Astrocyte (in vitro differentiated cells and primary cell): ENCODE results near the gene PCLAF. TPM values are rescaled to one million over a fixed set of nuclear protein-coding genes. Genes with fewer than 3 reads are reported as not detected.

ENCODE experiments used
- DNase-seq: peaks from one replicate; pipeline ENCODE4 v3.0.0-alpha.2; 2010; ENCODE audit warnings: low read depth
- FAIRE-seq: peaks from 2 replicates; lab custom pipeline; 2011; peaks lifted over from hg19 to GRCh38; lab: Jason Lieb, UNC
- H2AFZ ChIP-seq: 2 replicates; pipeline ENCODE4 v1.6.0; 2012; ENCODE audit warnings: low read depth, low read length, inconsistent platforms
- H3K27ac ChIP-seq: 2 replicates; pipeline ENCODE4 v1.5.1; 2011; ENCODE audit warnings: low read depth, low read length, inconsistent platforms
- H3K27me3 ChIP-seq: 2 replicates; pipeline ENCODE4 v1.6.0; 2011; ENCODE audit warnings: low read length, inconsistent platforms; ENCODE audit not compliant: insufficient read depth
- H3K36me3 ChIP-seq: 2 replicates; pipeline ENCODE4 v1.5.1; 2011; ENCODE audit warnings: low read length, inconsistent platforms; ENCODE audit not compliant: insufficient read depth
- H3K4me1 ChIP-seq: 2 replicates; pipeline ENCODE4 v1.5.1; 2011; ENCODE audit warnings: low read length, inconsistent platforms; ENCODE audit not compliant: insufficient read depth
- H3K4me2 ChIP-seq: 2 replicates; pipeline ENCODE4 v1.6.0; 2012; ENCODE audit warnings: low read length, inconsistent platforms
- H3K4me3 ChIP-seq: 2 replicates; pipeline ENCODE4 v1.5.1; 2011; ENCODE audit warnings: low read depth, mild to moderate bottlenecking, low read length, inconsistent platforms; ENCODE audit not compliant: insufficient read depth
- H3K79me2 ChIP-seq: 2 replicates; pipeline ENCODE4 v1.6.0; 2012; ENCODE audit warnings: mild to moderate bottlenecking, low read length, inconsistent platforms; ENCODE audit not compliant: insufficient read depth
- H3K9ac ChIP-seq: 2 replicates; pipeline ENCODE4 v1.6.0; 2012; ENCODE audit warnings: mild to moderate bottlenecking, low read length, inconsistent platforms
- H3K9me3 ChIP-seq: 2 replicates; pipeline ENCODE4 v1.5.1; 2012; ENCODE audit warnings: low read depth, mild to moderate bottlenecking, low read length, inconsistent platforms; ENCODE audit not compliant: insufficient read depth
- H4K20me1 ChIP-seq: 2 replicates; pipeline ENCODE4 v1.6.0; 2012; ENCODE audit warnings: low read length, inconsistent platforms; ENCODE audit not compliant: insufficient read depth
- H3K27ac Mint-ChIP-seq: one replicate; pipeline ENCODE4 v1.8.0; 2021; ENCODE audit warnings: mild to moderate bottlenecking, mixed read lengths; ENCODE audit not compliant: unreplicated experiment
- H3K27me3 Mint-ChIP-seq: one replicate; pipeline ENCODE4 v1.8.0; 2021; ENCODE audit warnings: low read depth, mixed read lengths; ENCODE audit not compliant: unreplicated experiment
- H3K36me3 Mint-ChIP-seq: one replicate; pipeline ENCODE4 v1.8.0; 2021; ENCODE audit warnings: low read depth, mixed read lengths; ENCODE audit not compliant: unreplicated experiment
- H3K4me1 Mint-ChIP-seq: one replicate; pipeline ENCODE4 v1.8.0; 2021; ENCODE audit warnings: low read depth, mixed read lengths; ENCODE audit not compliant: unreplicated experiment
- H3K4me3 Mint-ChIP-seq: one replicate; pipeline ENCODE4 v1.8.0; 2021; ENCODE audit warnings: mild to moderate bottlenecking, moderate library complexity, mixed read lengths; ENCODE audit not compliant: unreplicated experiment
- H3K9me3 Mint-ChIP-seq: one replicate; pipeline ENCODE4 v1.8.0; 2021; ENCODE audit warnings: mild to moderate bottlenecking, mixed read lengths; ENCODE audit not compliant: unreplicated experiment
- CTCF ChIP-seq: IDR thresholded peaks from 2 replicates; pipeline ENCODE4 v1.5.1; 2011; ENCODE audit warnings: low read depth, mild to moderate bottlenecking, inconsistent platforms, low read length, moderate library complexity; ENCODE audit not compliant: insufficient read depth
- EZH2 ChIP-seq: IDR thresholded peaks from 2 replicates; pipeline ENCODE4 v1.6.1; 2012; ENCODE audit warnings: mild to moderate bottlenecking, low read length, inconsistent platforms; ENCODE audit not compliant: insufficient read depth
- total RNA-seq: library from RNA; stranded (reverse); gene quantifications from 2 replicates; pipeline ENCODE4 v1.2.1, GENCODE V29; 2021

Gene PCLAF
- total RNA-seq, 1 donor from 2014 or later = 1.8 TPM

- H3K79me2 ChIP-seq = peaks cover 70% of the 10 kb centered on the region
- Mint-ChIP-seq H3K36me3 (peaks cover 3% of the 10 kb centered on the region), H3K27ac (no peak overlapping the region), H3K4me3 (no peak overlapping the region), H3K4me1 (peaks cover 12% of the 10 kb centered on the region), H3K9me3 (no peaks in the 10 kb centered on the region), H3K27me3 (no peaks in the 10 kb centered on the region)
- no peak for FAIRE-seq
- H4K20me1 ChIP-seq = peaks cover 63% of the 10 kb centered on the region
- no peak overlapping the region for H3K4me3 ChIP-seq
- no peaks in the 10 kb centered on the region for H3K4me1 ChIP-seq
- H3K27me3 ChIP-seq = no peaks in the 10 kb centered on the region
- H3K36me3 ChIP-seq = no peaks in the 10 kb centered on the region
- peak; percentile 14 for DNase-seq
- no peak overlapping the region for H3K4me2 ChIP-seq
- no peak overlapping the region for H2AFZ ChIP-seq
- no peak overlapping the region for H3K9ac ChIP-seq
- no peak for TF ChIP-seq CTCF
- no peak for TF ChIP-seq EZH2
- H3K9me3 ChIP-seq = no peaks in the 10 kb centered on the region
- no peak overlapping the region for H3K27ac ChIP-seq
These were observed 66.8 kb downstream of the PCLAF start for GRCh38 chr15:64314456-64314855.

Other genes with a start within 250 kb of the PCLAF start
- 0.19 and 0.27 TPM in 2 replicates for gene SNX22, start 229.7 kb downstream of the PCLAF start, total RNA-seq
- gene PPIB, start 218.4 kb downstream of the PCLAF start, total RNA-seq = 804 and 921 TPM in 2 replicates
- 37.0 and 44.6 TPM in 2 replicates for gene CSNK1G1, start 25.3 kb downstream of the PCLAF start, total RNA-seq
- 32.0 and 40.7 TPM in 2 replicates for gene TRIP4, start 6.4 kb upstream of the PCLAF start, total RNA-seq
- gene ZNF609, start 79.1 kb upstream of the PCLAF start, total RNA-seq = 38.5 and 40.8 TPM in 2 replicates